Activated CD8-positive, alpha-beta memory T cell treated with anti-CD3 and anti-CD28 coated beads for 36 hours (primary cell): ENCODE data around the gene TLL2. TPM values are rescaled to one million over a fixed set of nuclear protein-coding genes. Genes with fewer than 3 reads are reported as not detected.

Source experiments
- CTCF ChIA-PET: fragments of 350-600 bp; sonication (Branson Sonifier 250); formaldehyde crosslinking; loops from one replicate; lab custom pipeline; 2021; ENCODE audit warnings: antibody characterized with exemption; lab: Charles Lee
- POLR2A ChIA-PET: fragments of 350-600 bp; sonication (Branson Sonifier 250); formaldehyde crosslinking; loops from one replicate; lab custom pipeline; 2021; ENCODE audit warnings: antibody characterized with exemption; lab: Charles Lee
- total RNA-seq, 2 experiments: library from RNA; stranded (reverse); gene quantifications; one replicate each; pipeline ENCODE4 v1.2.3, GENCODE V29; 2021

TLL2 gene
- total RNA-seq, 2 experiments from 2014 or later: not detected

DNA sequence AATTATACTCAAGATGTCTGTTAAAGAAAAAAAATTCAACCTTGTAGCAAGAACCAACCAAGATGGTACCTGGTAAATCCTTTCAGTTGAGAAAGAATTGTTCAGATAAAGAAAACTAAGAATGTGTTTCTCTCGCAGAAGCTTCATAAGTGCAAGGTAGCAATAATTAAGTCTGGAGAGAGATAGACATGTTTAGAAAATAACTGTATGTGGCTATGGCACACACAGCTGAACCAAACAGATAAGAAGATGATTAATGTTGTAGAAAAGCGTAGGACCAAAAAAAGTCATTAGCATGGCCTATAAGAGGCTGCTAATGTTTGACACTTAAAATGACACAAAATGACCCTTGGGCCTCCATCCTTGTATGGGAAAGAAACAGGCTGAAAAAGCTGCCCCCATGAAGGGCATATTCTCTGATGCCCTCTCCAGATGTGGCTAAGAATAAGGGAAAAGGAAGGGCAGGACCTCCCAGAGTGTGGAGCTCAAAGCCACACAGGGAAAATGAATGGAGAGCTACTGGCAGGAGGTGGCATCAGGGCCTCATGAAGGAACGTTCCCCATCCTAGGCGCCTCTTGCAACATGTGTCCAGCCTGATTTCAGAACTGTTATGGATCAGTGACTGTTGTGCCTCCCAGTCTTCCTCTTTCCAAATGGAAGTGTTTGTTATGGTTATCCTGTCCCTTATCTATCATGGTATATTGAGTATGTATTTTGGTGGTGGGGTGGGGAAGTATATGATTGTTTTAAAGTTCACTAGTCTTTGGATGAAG, 30.7 kb downstream of the TLL2 start:
- POLR2A ChIA-PET: no interaction called here
- CTCF ChIA-PET: no interaction called here

DNA sequence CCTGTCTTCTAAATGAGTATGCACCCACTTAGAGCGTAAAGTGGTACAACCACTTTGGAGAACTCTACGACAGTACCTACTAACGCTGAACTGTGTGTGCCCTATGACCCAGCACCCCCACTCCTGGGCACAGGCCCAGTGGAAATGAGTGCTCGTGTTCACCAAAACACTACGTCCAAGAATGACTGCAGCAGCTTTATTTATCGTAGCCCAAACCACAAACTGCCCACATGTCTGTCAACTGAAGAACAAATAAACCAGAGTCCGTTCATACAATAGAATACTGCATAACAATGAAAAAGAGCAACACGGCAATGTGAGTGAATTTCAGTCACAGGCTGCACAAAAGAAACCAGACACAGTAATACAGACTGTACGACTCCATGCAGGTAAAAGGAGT, 35.4 kb downstream of the TLL2 start:
- CTCF ChIA-PET: no interaction called here

DNA sequence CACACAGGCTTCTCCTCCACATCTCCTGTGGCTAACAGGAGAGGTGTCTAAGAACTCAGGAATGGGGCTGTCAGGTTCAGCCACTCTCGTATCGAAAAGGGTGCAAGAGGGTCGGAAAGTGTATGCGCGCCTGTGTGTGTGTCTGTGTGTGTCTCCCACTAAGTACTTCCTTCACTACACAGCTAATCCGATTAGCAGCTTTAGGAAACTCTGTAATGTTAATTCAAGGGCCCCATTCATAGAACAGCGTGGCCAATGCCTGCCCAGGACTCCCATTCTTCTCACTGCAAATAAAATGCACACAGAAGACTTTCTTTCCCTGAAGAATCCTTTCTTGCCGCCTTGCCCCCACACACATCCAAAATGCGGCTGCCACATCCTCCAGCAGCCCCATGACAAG, 39.9 kb downstream of the TLL2 start:
- POLR2A ChIA-PET: no interaction called here

More for the DNA sequence above, 35.4 kb downstream of the TLL2 start:
- POLR2A ChIA-PET: no interaction called here

DNA sequence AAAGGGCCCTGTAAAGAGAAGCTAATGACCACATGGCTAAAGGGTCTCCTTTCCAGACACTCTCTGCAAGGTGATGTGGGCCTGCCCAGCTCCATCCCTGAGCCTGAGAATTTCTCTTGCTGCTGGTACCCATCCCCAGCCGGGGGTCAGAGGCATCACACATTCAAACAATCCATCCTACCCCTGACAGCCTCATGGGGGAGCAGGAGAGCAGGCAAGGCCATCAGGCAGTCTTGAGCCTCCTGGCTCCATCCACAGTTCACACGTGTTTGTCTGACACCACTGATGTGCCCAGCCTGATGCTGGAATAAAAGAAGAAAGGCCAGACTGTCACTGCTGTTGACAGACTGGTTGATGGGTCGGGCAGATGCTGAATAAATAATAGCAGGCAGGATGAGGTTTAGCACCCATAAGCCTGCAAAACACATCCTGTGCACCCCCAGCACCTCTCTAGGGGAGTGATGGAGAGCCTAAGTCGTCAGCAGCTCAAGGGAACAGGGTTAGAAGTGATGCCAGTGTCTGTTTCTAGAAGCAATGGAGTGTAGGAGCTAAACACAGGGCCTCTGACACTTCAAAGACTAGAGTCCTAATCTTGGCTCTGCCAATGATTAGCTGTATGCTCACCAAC, 43.5 kb downstream of the TLL2 start:
- ChIA-PET CTCF (interaction anchor here (0.6 to 1.0 kb wide), 3 partner anchors 14 to 349 kb away, joined by 3 to 4 read pairs (median 3); no protein-coding TSS in a partner anchor), POLR2A (no interaction called here)

More for the DNA sequence above, 39.9 kb downstream of the TLL2 start:
- CTCF ChIA-PET: no interaction called here

DNA sequence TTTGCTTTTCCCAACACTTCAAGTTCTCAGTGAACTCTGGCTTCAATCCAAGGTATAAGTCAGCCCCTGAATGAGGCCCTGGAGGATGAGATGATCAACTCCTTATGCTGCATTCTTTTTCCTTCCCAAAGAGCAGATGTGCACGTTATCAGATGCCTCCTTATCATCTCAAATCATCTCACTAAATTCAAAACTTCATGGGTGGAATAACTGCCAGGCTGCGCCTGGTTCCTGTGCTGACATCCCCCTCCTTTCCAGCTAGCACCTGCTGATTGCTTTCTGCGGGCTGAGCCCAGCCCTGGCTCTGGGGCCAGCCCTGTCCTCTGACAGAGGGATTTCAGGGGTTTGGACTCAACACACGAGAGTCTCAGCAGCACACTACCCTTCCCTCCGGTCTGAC, 44.9 kb downstream of the TLL2 start:
- ChIA-PET POLR2A (no interaction called here), CTCF (interaction anchor here (1.1 kb wide), 1 partner anchor 90 kb away, joined by 3 read pairs; no protein-coding TSS in a partner anchor)

DNA sequence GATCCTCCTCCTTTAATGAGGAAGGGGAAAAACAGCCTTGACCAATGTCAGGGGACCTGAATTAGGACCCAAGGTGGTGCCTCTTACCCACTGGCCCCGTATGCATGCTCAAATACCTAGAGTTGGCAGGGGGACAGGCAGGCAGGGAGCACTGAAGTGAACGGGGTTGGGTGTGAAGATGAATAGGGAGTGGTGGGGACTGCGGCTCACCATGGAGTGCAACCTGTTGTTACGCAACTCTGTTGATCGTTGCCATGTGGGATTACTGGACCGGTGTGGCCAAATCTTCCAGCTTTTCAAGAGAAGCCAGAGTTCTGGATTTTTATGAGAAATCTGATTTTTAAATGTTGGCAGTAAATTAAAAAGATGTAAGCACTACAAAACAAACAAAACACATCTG, 48.1 kb downstream of the TLL2 start:
- ChIA-PET CTCF (no interaction called here), POLR2A (no interaction called here)

DNA sequence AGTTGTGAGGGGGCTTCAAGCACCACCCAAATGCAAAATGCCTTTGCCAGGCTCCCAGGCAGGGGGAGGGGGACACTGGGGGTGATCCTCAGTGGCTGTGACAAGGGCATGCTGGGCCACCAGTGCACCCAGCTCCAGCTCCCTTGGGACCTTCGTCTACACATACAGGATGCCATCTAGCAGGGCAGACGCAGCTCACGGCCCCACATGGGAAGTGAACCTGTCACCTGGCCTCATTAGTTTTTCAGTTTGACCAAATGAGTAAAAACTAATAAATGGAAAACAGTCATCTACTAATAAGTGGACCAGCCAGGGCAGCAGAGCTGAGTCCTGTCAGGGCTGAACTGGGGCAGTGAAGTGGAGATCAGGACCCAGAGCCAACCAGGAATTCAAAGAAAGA, 50.2 kb downstream of the TLL2 start:
- ChIA-PET CTCF (no interaction called here), POLR2A (no interaction called here)

DNA sequence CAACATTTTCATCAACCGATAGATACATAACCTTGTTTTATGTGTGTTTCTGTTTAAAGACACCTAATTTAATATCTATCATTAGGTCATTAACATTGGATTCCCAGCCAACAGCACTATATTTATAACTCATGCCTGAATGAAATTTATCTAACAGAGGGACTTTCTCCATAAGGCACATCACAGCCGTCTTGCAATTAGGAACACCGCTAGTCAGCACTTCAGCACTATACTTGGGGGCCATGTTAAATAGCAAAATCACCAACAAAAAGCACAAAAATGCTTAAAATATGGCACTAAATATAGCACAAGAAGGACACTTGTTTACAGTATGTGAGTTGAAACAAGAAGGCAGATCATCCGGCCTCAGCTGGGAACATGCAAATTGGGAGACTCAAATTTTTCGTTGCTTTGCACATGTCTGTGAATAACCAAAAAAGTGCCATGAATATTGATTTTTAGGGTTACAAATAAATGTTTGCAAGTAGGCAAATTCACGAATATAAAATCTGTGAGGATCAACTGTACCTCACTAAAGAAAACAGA, 51.0 kb downstream of the TLL2 start:
- POLR2A ChIA-PET: no interaction called here
- CTCF ChIA-PET: no interaction called here

DNA sequence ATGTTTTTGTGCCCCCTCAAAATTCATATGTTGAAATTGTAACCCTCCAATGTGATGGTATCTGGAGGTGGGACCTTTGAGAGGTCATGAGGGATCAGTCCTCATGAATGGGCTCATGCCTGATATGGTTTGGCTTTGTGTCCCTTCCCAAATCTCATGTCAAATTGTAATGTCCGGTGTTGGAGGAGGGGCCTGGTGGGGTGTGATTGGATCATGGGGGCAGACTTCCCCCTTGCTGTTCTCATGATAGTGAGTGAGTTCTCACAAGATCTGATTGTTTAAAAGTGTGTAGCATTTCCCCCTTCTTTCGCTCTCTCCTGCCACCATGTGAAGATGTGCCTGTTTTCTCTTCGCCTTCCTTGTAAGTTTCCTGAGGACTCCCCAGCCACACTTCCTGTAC, 53.4 kb downstream of the TLL2 start:
- ChIA-PET POLR2A (no interaction called here), CTCF (no interaction called here)

DNA sequence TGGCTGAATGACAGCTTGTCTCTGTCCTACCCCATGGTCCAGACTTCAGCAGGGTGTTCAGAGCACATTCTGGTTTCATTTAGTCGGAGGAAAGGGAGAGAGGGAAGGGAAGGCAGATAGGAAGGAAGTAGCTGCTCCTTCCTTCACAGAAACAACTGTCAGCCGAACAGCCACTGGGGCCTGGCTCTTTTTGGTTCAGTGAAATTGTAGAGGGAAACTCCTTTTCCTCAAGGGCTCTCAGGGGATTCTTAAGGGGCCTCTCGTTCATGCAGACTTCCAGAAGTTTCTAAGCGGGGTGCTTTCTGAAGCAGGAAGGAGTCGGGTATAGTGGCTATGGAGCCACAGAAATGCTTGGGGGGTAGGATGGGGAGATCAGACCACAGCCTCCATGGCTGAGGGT, 56.4 kb downstream of the TLL2 start:
- ChIA-PET POLR2A (no interaction called here), CTCF (no interaction called here)

DNA sequence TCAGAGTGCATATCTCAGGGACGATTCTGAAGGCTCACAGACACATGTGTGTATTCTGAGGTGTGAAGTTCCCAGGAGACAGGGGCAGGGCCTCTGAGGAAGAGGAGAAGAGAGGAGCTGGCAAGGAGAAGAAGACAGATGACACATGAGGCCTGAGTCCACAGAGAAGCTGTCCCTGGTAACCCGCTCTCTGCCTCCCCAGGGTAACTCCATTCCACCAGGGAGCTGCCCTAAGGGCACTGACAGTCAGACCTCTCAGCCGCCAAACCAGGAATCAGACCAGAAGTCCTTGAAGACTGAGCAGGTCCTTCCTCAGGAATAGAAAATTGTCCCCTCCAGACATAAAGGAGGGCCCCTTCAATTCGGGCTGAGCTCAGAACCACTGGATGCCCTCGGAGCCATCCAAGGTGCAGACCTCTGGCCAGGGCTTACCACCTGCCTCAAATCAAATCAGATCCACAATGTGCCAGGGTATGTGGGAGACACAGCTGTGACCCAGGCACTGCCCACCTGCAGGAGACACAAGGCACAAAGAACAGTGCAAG, 57.4 kb downstream of the TLL2 start:
- ChIA-PET CTCF (interaction anchor here (1.0 kb wide), 1 partner anchor 13 kb away, joined by 4 read pairs; no protein-coding TSS in a partner anchor), POLR2A (no interaction called here)

DNA sequence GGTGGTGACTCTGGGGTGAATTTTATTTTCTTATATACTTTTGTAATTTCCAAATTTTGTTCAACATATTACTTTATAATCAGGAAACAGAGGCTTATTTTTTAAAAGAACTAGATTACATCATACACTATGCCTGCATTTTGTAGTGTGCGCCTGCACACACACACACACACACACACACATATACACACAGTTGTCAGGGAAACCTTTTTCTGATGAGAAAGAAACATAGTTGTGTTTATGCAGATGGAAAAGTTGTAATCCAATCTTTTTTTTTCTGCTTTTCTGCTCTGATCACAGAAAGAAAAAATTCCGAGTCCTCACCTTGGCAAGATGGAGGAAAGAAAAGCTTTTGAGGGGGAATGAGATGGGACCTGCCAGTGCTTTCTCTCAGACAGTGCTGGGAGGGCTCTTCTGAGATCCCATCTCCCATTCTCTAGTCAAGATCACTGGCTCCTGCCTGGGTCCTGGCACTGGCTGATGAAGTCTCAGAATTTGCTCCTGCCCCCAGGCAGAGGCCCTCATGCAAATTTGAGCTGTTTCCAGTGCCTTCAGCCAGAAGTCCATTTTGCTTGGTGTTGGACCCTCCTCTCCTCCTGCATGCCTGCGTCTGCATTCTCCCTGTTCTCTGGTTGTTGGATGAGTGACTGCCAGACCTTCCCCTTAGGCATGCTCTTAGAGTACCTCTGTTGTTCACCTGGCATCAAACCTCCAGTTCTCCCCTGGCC, 59.7 kb downstream of the TLL2 start:
- POLR2A ChIA-PET: interaction anchor here (0.5 kb wide), 1 partner anchor 1142 kb away, joined by 3 read pairs; no protein-coding TSS in a partner anchor
- CTCF ChIA-PET: no interaction called here

DNA sequence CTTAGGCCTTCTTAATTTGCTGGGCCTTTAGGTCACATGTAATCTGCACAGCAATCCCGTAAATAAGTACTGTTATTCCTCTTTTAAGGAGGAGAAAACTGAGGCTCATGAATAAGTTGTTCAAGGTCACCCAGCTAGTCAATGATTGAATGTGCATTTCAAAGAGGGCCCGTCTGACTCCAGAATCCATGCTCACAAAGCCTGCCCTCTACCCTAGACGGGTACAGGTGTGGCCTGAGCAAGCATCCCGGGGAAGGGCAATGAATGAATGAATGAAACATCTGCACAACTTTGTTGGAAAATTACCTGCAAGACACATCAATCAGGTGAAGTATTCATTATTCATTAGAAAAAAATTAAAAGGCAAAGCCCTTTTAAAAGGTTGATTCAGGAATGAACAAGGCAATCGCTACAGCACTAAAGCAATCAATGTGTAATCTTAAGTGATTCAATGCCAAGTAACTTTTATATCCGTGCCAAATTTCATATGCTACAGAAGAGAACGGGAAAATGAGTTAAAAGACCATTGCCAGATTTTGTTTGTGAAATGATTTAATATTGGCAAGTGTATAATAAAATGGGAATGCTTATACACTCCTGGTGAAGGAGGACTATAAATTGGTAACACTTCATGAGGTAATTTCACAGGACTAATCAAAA, 61.1 kb downstream of the TLL2 start:
- ChIA-PET POLR2A (no interaction called here), CTCF (interaction anchor here (0.6 kb wide), 1 partner anchor 39 kb away, joined by 3 read pairs; no protein-coding TSS in a partner anchor)

DNA sequence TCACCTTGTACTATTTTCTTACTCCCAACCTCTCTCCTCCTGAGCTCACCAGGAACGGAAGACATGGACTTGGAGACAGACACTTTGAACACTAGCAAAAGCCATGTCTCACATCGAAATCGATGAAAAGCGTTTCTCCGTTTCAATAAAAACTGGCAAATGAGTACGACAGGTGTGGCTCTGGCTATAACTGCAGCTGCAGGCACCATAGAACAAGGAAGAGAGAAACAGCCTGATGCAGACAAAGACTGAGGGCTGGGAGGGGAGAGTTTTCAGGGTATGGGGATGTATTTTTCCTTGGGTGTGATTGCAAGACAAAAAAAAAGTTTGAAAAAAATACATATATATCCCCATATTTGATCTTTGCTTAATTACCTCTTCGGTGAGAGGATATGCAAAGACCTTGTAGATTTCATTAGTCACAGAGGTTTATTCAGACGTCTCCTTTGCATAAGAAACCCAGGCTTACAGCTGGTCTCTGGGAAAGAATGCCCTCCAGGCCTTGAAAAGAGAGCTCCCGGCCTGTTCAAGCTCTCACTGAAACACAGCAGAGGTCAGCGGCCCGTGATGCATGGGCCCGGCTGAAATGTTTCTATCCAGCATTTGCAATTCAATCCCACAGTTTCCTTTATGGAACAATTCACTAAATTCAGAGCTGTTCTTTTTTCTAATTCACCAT, 63.1 kb downstream of the TLL2 start:
- CTCF ChIA-PET: no interaction called here
- POLR2A ChIA-PET: no interaction called here

DNA sequence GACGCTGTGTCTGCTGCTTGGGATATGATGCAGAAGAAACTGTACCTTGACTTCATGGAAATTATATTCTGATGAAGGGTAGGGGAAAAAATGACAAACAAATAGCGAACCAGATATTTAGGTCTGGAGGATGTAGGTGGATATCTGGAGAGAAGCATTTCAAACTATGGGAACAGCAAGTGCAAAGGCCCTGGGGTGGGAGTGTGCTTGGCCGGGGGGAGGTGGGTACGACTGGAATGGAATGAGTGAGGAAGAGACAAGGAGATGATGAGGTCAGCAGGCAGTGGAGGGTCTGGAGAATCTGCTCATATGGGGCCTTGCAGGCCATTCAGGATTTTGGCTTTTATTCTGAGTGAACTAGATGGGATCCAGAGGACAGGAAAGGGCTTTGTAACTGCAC, 65.2 kb downstream of the TLL2 start:
- CTCF ChIA-PET: no interaction called here
- POLR2A ChIA-PET: no interaction called here

DNA sequence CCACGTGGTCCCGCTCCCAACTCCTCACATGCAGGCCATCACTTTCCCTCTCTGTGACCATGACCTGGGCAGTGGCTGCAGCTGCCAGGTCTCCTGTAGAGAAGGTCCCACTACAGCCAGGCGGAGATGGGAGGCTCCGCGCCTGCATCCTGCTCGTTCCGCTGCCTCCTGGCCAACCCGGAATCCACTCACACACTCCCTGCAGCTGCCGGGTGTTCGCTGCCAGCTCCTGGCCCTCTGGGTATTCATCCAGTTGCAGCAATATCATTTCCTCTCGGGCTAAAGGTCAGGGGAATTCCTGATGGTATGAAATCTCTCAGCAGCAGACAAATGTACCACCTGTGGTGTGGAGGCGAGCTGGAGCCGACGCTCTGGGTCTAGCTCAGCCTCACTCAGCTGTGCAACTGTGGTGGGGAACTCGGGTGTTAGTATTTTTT, 65.7 kb downstream of the TLL2 start:
- ChIA-PET POLR2A (no interaction called here), CTCF (no interaction called here)

DNA sequence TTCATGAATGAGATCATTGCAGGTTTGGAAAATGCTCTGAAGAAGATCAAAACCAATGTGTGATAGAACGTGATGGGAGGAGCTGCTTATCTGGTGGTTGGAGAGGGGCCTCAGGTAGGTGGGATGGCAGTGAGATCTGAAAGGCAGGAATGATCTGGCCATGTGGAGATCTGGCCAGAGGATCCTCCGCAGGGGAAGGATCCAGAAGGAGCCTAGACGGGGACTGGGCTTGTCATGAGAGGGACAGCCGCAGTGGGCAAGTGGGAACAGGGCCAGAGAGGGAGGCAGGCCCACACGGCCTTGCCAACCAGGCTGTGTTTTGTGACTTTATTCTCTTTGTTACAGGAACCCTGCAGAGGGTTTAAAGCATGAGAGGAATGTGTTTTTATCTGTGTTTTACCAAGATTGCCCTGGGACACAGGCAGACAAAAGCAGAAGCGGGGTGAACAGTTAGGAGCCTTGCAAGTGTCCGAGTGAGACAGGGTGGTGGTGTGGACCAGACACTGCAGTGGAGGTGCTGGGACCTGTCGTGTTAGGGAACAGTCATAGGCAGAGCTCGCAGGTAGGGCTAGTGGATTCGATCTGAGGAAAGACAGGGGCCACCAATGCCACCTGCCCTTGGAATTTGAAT, 66.6 kb downstream of the TLL2 start:
- POLR2A ChIA-PET: no interaction called here
- CTCF ChIA-PET: no interaction called here

DNA sequence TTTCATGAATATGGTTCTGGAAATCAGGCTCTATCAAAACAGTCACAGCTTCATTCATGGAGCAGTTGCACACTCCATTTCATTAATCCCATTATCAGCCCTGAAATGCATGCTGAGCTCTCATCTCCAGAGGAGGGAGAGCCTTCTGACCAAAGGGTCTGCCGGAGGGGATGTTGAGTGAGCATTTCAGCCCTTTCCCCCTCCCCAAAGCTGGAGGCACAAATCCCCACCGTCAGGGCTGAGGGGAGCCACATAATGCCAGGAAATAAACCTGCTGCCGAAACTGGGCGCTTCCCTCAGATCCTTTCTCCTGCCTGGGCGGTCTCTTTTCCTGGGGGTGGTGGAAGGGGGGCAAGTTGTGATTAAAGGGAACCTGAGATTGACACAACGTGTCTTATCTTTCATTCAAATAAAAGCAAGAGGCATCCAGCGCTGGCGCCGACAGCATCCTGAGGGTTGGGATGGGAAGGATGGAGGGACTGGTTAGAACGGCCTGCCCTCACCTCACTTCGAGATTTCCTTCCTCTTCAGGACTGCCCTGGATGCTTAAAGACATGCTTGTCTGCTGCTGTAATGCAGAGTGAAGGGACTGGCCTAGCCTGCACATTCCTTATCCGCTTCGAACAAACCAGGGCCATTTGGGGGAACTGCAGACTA, 71.6 kb downstream of the TLL2 start:
- POLR2A ChIA-PET: no interaction called here
- CTCF ChIA-PET: no interaction called here
